ENCODE measurements around the gene ADM2. TPM values are rescaled to one million over a fixed set of nuclear protein-coding genes. Genes with fewer than 3 reads are reported as not detected.

ADM2 gene
- total RNA-seq, 6 experiments from 2014 or later, result 1.0 to 19.2 (median 2.2) TPM

GRCh38 chr22:50507991-50508884 is 26.9 kb downstream of the ADM2 start, which contains the start of gene NCAPH2:
TSS of gene NCAPH2 (plus strand) at chr22:50508224. CDS start at chr22:50508338, 114 bp downstream.
- Histone ChIP-seq H3K9me3 (no peaks in the 10 kb centered on the region), H3K27ac (peak within 1 kb of the TSS; percentile 70 to 78 (median 73)), H3K36me3 (peaks cover 0 to 12% (median under 1%) of the 10 kb centered on the region in 4 donors), H3K4me1 (peaks cover 0 to 10% (median 4%) of the 10 kb centered on the region in 4 donors), H3K4me3 (peak within 1 kb of the TSS; percentile 90 to 93 (median 93)), H3K27me3 (no peaks in the 10 kb centered on the region)
- whole genome bisulfite sequencing (ENCODE audit: insufficient coverage, low coverage, low lambda C conversion rate, missing lambda C conversion rate), result under 1% methylated on average over 22 of the region's 76 CpGs
- intact Hi-C loops (cut with DNase I), result no loop called here
- TF ChIP-seq POLR2A (IDR thresholded peaks at IDR 0.05) (peak; percentile 56), CTCF (IDR thresholded peaks at IDR 0.05) (no peak)
- DNase-seq (peak; percentile 97 to 98 (median 97)), ATAC-seq (peak; percentile 80 to 89 (median 80))

- intact Hi-C loops (cut with DNase I), result no loop called here
- 17% methylated on average over 3 of the region's 3 CpGs for WGBS (ENCODE audit: insufficient coverage, low coverage, low lambda C conversion rate, missing lambda C conversion rate)
These were observed 27.6 kb downstream of the ADM2 start for GRCh38 chr22:50508897-50509296.

GRCh38 chr22:50513175-50513574 is 31.8 kb downstream of the ADM2 start:
- Histone ChIP-seq H3K27me3 (no peaks in the 10 kb centered on the region), H3K4me1 (peaks cover 0 to 10% (median 0%) of the 10 kb centered on the region in 4 donors), H3K36me3 (peaks cover 0 to 1% (median 0%) of the 10 kb centered on the region in 4 donors), H3K4me3 (no peak overlapping the region), H3K27ac (no peak overlapping the region), H3K9me3 (no peaks in the 10 kb centered on the region)
- ATAC-seq (no peak), DNase-seq (no peak)
- intact Hi-C loops (cut with DNase I), result no loop called here
- 96% methylated on average over 10 of the region's 15 CpGs for WGBS (ENCODE audit: insufficient coverage, low coverage, low lambda C conversion rate, missing lambda C conversion rate)
- no peak for TF ChIP-seq CTCF (IDR thresholded peaks at IDR 0.05)
- no peak for TF ChIP-seq POLR2A (IDR thresholded peaks at IDR 0.05)

More at GRCh38 chr22:50508897-50509296, 27.6 kb downstream of the ADM2 start:
- Histone ChIP-seq H3K4me1 (peaks cover 0 to 10% (median 4%) of the 10 kb centered on the region in 4 donors), H3K36me3 (peaks cover 0 to 12% (median 0%) of the 10 kb centered on the region in 4 donors), H3K9me3 (no peaks in the 10 kb centered on the region), H3K4me3 (peak overlapping the region; percentile 75 to 87 (median 81)), H3K27me3 (no peaks in the 10 kb centered on the region), H3K27ac (peak overlapping the region in 2 of 3 donors; percentile 70 to 73)
- TF ChIP-seq CTCF (IDR thresholded peaks at IDR 0.05) (no peak), POLR2A (IDR thresholded peaks at IDR 0.05) (no peak)
- DNase-seq (no peak), ATAC-seq (no peak)

- H3K27me3 ChIP-seq, result no peaks in the 10 kb centered on the region
- WGBS (ENCODE audit: insufficient coverage, low coverage, low lambda C conversion rate, missing lambda C conversion rate), result 95% methylated on average over 4 of the region's 8 CpGs
- DNase-seq, result no peak
- TF ChIP-seq CTCF (IDR thresholded peaks at IDR 0.05) (no peak), POLR2A (IDR thresholded peaks at IDR 0.05) (no peak)
- no peaks in the 10 kb centered on the region for H3K9me3 ChIP-seq
- ATAC-seq, result no peak
- intact Hi-C loops (cut with DNase I), result no loop called here
- no peaks in the 10 kb centered on the region for H3K4me1 ChIP-seq
- H3K4me3 ChIP-seq, result no peak overlapping the region
- H3K36me3 ChIP-seq, result peaks cover 0 to 5% (median 3%) of the 10 kb centered on the region in 4 donors
- H3K27ac ChIP-seq, result no peak overlapping the region
These were observed 34.7 kb downstream of the ADM2 start for GRCh38 chr22:50516068-50516467.

Data from right lobe of liver (tissue), 6 donors.